CD14-positive monocyte (primary cell): ENCODE results near the gene BCAR3. TPM values are rescaled to one million over a fixed set of nuclear protein-coding genes. Genes with fewer than 3 reads are reported as not detected.

Experiments
- DNase-seq, 3 donors: peaks; one replicate each; pipeline ENCODE4 v3.0.0-alpha.2; 2011 to 2022
- H2AFZ ChIP-seq: 2 replicates; pipeline ENCODE4 v1.6.0; 2012; ENCODE audit warnings: mild to moderate bottlenecking, low read depth, low read length, inconsistent platforms; ENCODE audit not compliant: insufficient read depth, poor library complexity, severe bottlenecking
- H3K27ac ChIP-seq, 2 donors: 1 replicate in 1 of 2; 2 replicates in 1 of 2; pipeline ENCODE4 v1.5.1; 2012 to 2013; ENCODE audit warnings: low read length in 2 of 2, control low read depth in 1 of 2, inconsistent platforms in 1 of 2, low read depth in 1 of 2, mild to moderate bottlenecking in 1 of 2
- H3K27me3 ChIP-seq, 2 donors: one replicate each; pipeline versions ENCODE4 v1.6.0 to v1.6.1; 2011 to 2013; ENCODE audit warnings: low read length in 2 of 2; ENCODE audit not compliant: control insufficient read depth in 2 of 2, insufficient read depth in 2 of 2
- H3K36me3 ChIP-seq, 2 donors: replicated peaks in 1 of 2; 1 replicate in 1 of 2; 2 replicates in 1 of 2; pipeline versions ENCODE4 v1.5.1 to v1.6.1; 2012 to 2013; ENCODE audit warnings: low read length in 2 of 2, control low read depth in 1 of 2, inconsistent platforms in 1 of 2, mild to moderate bottlenecking in 1 of 2; ENCODE audit not compliant: insufficient read depth in 2 of 2, control insufficient read depth in 1 of 2
- H3K4me1 ChIP-seq, 2 donors: 1 replicate in 1 of 2; 2 replicates in 1 of 2; pipeline versions ENCODE4 v1.5.1 to v1.6.1; 2012 to 2013; ENCODE audit warnings: low read length in 2 of 2, control low read depth in 1 of 2, inconsistent platforms in 1 of 2, mild to moderate bottlenecking in 1 of 2, moderate library complexity in 1 of 2; ENCODE audit not compliant: insufficient read depth in 2 of 2, control insufficient read depth in 1 of 2
- H3K4me2 ChIP-seq: replicated peaks from 2 replicates; pipeline ENCODE3; 2012; ENCODE audit warnings: low read length, moderate library complexity, mild to moderate bottlenecking; ENCODE audit not compliant: poor library complexity, severe bottlenecking; ENCODE audit errors: extremely low read depth
- H3K4me3 ChIP-seq, 3 experiments: fragments of 200-600 bp in 1 of 3; sonication (generic) in 1 of 3; replicated peaks in 1 of 3; 1 replicate in 2 of 3; 2 replicates in 1 of 3; pipeline ENCODE4 v1.5.1; 2011 to 2013; ENCODE audit warnings: low read length in 3 of 3, mild to moderate bottlenecking in 3 of 3, control low read depth in 2 of 3, low read depth in 2 of 3, inconsistent platforms in 1 of 3, moderate library complexity in 1 of 3
- H3K79me2 ChIP-seq: 2 replicates; pipeline ENCODE4 v1.6.0; 2012; ENCODE audit warnings: mild to moderate bottlenecking, control low read depth, inconsistent platforms, low read length, moderate library complexity; ENCODE audit not compliant: insufficient read depth
- H3K9ac ChIP-seq: 2 replicates; pipeline ENCODE4 v1.6.0; 2017; ENCODE audit warnings: low read length, mild to moderate bottlenecking; ENCODE audit not compliant: insufficient read depth, poor library complexity, severe bottlenecking
- H3K9me3 ChIP-seq, 2 donors: replicated peaks in 1 of 2; 1 replicate in 1 of 2; 2 replicates in 1 of 2; pipeline versions ENCODE4 v1.5.1 to v1.6.1; 2012 to 2013; ENCODE audit warnings: low read length in 2 of 2, control low read depth in 1 of 2; ENCODE audit not compliant: control insufficient read depth in 1 of 2, insufficient read depth in 1 of 2
- H4K20me1 ChIP-seq: 2 replicates; pipeline ENCODE4 v1.6.0; 2012; ENCODE audit warnings: mild to moderate bottlenecking, low read length, control low read depth, moderate library complexity; ENCODE audit not compliant: insufficient read depth
- H3K27ac Mint-ChIP-seq, 7 donors: one replicate each; pipeline ENCODE4 v1.8.0; 2020; ENCODE audit warnings: mild to moderate bottlenecking in 7 of 7, mixed read lengths in 7 of 7, moderate library complexity in 6 of 7, inconsistent platforms in 2 of 7
- H3K27me3 Mint-ChIP-seq, 3 donors: one replicate each; pipeline ENCODE4 v1.8.0; 2021 to 2022; ENCODE audit warnings: low read depth in 3 of 3, mild to moderate bottlenecking in 3 of 3, mixed read lengths in 3 of 3, moderate library complexity in 3 of 3, inconsistent platforms in 1 of 3
- H3K36me3 Mint-ChIP-seq, 2 donors: one replicate each; pipeline ENCODE4 v1.8.0; 2020; ENCODE audit warnings: mixed read lengths in 2 of 2, inconsistent platforms in 1 of 2, mild to moderate bottlenecking in 1 of 2
- H3K4me1 Mint-ChIP-seq: one replicate; pipeline ENCODE4 v1.8.0; 2020; ENCODE audit warnings: mild to moderate bottlenecking, mixed read lengths
- H3K4me3 Mint-ChIP-seq, 2 donors: one replicate each; pipeline ENCODE4 v1.8.0; 2020; ENCODE audit warnings: mild to moderate bottlenecking in 2 of 2, mixed read lengths in 2 of 2, moderate library complexity in 1 of 2
- H3K9me3 Mint-ChIP-seq, 7 donors: one replicate each; pipeline ENCODE4 v1.8.0; 2020 to 2022; ENCODE audit warnings: mixed read lengths in 7 of 7, mild to moderate bottlenecking in 6 of 7, moderate library complexity in 6 of 7, inconsistent platforms in 2 of 7
- CTCF ChIP-seq: fragments of 200-600 bp; IDR thresholded peaks from one replicate; pipeline ENCODE4 v1.8.0; 2022; ENCODE audit warnings: antibody characterized with exemption, mild to moderate bottlenecking
- WGBS: methylation state at CpG from one replicate; pipeline ENCODE4 v1.1.5; 2013; ENCODE audit warnings: missing lambda C conversion rate; ENCODE audit not compliant: insufficient coverage; 5-methylcytosine and 5-hydroxymethylcytosine counted together
- intact Hi-C, 2 donors: fragments of 100-400 bp; cut with micrococcal nuclease; formaldehyde crosslinking; loops; one replicate each; pipeline versions ENCODE4 v1.15.0 to v1.15.1; 2023
- polyA plus RNA-seq, 3 donors: library from polyadenylated mRNA; depleted of rRNA in 1 of 3; unstranded in 2 of 3; stranded (reverse) in 1 of 3; fragments of 300-500 nt in 2 of 3; fragments of >200 nt in 1 of 3; fragmentation: Illumina TruSeq in 2 of 3; gene quantifications; 1 replicate in 2 of 3; 2 replicates in 1 of 3; pipeline ENCODE4 v1.2.3, GENCODE V29; 2012 to 2021

The BCAR3 gene
- polyA plus RNA-seq, 3 donors = 0.05 to 0.41 TPM; not detected in 1

DNA sequence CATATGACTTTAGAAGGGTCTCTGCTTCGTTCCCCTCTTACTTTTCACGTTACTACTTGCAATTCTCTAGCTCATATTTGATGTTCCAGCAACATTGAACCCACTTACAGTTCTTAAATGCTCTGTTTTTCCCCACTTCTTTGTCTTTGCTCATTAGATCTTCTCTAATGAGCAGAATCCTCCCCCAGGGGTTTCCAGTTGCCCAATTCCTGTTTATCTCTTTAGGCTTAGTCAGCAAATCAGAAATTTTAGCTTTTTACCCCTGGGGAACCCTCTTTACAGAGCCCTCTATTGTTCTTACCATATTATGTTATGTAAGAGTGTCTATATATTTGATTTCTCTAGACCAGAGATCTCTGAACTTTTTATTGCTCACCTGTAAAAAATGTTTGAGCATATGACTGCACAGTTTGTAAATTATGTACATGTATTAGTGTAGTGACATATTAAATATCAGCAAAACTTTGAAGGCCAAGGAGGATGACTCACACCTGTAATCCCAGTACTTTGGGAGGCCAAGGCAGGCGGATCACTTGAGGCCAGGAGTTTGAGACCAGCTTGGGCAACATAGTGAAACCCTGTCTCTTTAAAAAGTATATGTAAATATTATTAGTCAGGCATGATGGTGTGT lies 162.3 kb downstream of the BCAR3 start:
- Mint-ChIP-seq H3K9me3 (peaks cover 0 to 7% (median 1%) of the 10 kb centered on the region in 7 donors), H3K4me3 (no peak overlapping the region), H3K4me1 (peaks cover 11% of the 10 kb centered on the region), H3K36me3 (peaks cover 0 to 3% of the 10 kb centered on the region in 2 donors), H3K27me3 (peaks cover 0 to 2% (median 1%) of the 10 kb centered on the region in 3 donors), H3K27ac (no peak overlapping the region)
- Histone ChIP-seq H3K79me2 (no peaks in the 10 kb centered on the region), H3K4me2 (no peak overlapping the region), H2AFZ (no peak overlapping the region), H3K9ac (no peak overlapping the region), H3K9me3 (no peaks in the 10 kb centered on the region), H3K36me3 (no peaks in the 10 kb centered on the region), H3K4me3 (no peak overlapping the region), H3K4me1 (no peaks in the 10 kb centered on the region), H3K27me3 (no peaks in the 10 kb centered on the region), H3K27ac (no peak overlapping the region), H4K20me1 (no peaks in the 10 kb centered on the region)
- DNase-seq = no peak
- no peak for TF ChIP-seq CTCF
- 94% methylated on average over 2 of the region's 3 CpGs for WGBS
- intact Hi-C loops = no loop called here

DNA sequence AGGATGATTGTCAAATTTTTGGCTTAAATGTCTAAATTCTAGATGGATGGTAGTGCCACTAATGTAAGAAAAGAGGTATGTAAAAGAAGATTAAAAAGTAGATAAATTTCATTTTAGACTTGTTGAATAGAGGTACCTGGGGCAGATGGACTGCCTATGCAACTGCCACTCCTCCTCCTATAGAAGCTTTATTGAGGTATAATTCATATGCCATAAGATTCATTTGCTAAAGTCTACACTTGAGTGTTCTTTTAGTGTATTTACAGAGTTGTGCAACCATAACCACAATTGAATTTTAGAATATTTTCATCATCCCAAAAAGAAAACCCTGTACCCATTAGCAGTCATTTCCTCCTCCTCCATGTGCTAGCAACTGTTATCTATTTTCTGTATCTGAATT lies 163.1 kb downstream of the BCAR3 start:
- intact Hi-C loops = no loop called here
- H3K4me1 Mint-ChIP-seq = peaks cover 11% of the 10 kb centered on the region
- Histone ChIP-seq H3K4me3 (no peak overlapping the region), H3K4me1 (no peaks in the 10 kb centered on the region), H4K20me1 (no peaks in the 10 kb centered on the region), H3K9ac (no peak overlapping the region), H3K27me3 (no peaks in the 10 kb centered on the region), H3K4me2 (no peak overlapping the region), H3K9me3 (no peaks in the 10 kb centered on the region), H2AFZ (no peak overlapping the region), H3K79me2 (no peaks in the 10 kb centered on the region), H3K27ac (no peak overlapping the region), H3K36me3 (no peaks in the 10 kb centered on the region)
- TF ChIP-seq CTCF = no peak
- H3K36me3 Mint-ChIP-seq = peaks cover 0 to 3% of the 10 kb centered on the region in 2 donors
- H3K9me3 Mint-ChIP-seq = peaks cover 0 to 7% (median 1%) of the 10 kb centered on the region in 7 donors
- H3K4me3 Mint-ChIP-seq = no peak overlapping the region
- no peak overlapping the region for H3K27ac Mint-ChIP-seq
- peaks cover 0 to 2% (median 1%) of the 10 kb centered on the region in 3 donors for H3K27me3 Mint-ChIP-seq
- DNase-seq = no peak
